Measurements from ENCODE around the gene TUBGCP2.

The TUBGCP2 gene

DNA sequence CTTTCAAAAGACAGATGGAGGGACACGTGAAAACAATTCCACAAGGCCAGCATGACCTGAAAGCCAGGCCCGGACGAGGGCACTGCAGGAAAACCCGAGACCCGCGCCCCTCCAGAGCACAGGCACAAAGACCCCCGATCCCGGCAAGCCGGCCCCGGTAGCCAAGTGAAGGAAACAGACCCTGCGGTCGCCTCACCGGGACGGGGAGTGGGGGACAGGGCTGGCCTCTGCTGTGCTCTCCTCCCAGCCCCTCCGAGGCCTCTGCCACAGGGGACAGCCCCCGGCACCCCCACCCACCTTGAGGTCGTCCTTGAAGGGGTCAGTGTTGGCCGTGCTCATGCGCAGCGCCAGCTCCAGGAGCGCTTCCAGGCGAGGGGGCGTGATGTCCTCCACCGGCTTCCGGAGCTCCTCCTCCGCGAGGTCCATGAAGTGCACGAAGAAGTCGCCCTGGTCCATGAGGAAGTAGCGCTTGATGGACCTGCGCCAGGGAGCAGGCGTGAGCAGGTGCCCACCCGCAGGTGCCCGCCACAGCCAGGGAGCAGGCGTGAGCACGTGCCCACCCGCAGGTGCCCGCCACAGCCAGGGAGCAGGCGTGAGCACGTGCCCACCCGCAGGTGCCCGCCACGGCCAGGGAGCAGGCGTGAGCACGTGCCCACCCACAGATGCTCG is 20.7 kb downstream of the TUBGCP2 start:
- TF ChIP-seq FOXP2 (optimal IDR thresholded peaks at IDR 0.05; ENCODE audit: borderline replicate concordance, extremely low read depth, extremely low read length, insufficient read depth) (no peak), TAF1 (IDR thresholded peaks at IDR 0.05; ENCODE audit: borderline replicate concordance, insufficient read depth, low read length) (no peak), SIN3A (IDR thresholded peaks at IDR 0.05; ENCODE audit: borderline replicate concordance, insufficient read depth, low read length) (no peak), POLR2AphosphoS5 (IDR thresholded peaks at IDR 0.05; ENCODE audit: low read depth, low read length) (no peak)
- TF ChIP-seq, protein P1, sequence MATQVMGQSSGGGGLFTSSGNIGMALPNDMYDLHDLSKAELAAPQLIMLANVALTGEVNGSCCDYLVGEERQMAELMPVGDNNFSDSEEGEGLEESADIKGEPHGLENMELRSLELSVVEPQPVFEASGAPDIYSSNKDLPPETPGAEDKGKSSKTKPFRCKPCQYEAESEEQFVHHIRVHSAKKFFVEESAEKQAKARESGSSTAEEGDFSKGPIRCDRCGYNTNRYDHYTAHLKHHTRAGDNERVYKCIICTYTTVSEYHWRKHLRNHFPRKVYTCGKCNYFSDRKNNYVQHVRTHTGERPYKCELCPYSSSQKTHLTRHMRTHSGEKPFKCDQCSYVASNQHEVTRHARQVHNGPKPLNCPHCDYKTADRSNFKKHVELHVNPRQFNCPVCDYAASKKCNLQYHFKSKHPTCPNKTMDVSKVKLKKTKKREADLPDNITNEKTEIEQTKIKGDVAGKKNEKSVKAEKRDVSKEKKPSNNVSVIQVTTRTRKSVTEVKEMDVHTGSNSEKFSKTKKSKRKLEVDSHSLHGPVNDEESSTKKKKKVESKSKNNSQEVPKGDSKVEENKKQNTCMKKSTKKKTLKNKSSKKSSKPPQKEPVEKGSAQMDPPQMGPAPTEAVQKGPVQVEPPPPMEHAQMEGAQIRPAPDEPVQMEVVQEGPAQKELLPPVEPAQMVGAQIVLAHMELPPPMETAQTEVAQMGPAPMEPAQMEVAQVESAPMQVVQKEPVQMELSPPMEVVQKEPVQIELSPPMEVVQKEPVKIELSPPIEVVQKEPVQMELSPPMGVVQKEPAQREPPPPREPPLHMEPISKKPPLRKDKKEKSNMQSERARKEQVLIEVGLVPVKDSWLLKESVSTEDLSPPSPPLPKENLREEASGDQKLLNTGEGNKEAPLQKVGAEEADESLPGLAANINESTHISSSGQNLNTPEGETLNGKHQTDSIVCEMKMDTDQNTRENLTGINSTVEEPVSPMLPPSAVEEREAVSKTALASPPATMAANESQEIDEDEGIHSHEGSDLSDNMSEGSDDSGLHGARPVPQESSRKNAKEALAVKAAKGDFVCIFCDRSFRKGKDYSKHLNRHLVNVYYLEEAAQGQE (IDR thresholded peaks at IDR 0.05; ENCODE audit: insufficient read depth in 1 of 2, low read depth in 2 of 2, low read length in 2 of 2): no peak

DNA sequence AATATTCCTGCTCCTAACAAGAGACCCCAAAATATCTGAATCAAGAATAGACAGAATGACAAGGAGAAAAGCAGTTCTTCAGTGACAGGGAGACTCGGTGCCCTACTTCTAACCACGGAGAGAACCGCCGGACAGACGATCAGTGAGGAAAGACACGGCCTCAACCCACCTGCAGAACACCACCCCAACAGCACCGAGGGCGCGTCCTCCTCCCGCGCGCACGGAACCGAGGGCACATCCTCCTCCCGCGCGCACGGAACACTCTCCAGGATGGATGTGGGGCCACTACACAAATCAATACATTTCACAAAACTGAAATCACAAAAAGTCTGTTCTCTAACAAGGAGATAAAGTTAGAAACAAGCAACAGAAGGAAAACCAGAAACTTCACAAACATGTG is 22.3 kb downstream of the TUBGCP2 start:
- TF ChIP-seq SIN3A (IDR thresholded peaks at IDR 0.05; ENCODE audit: borderline replicate concordance, insufficient read depth, low read length): no peak
- TF ChIP-seq, protein P1 (IDR thresholded peaks at IDR 0.05; ENCODE audit: insufficient read depth in 1 of 2, low read depth in 2 of 2, low read length in 2 of 2): no peak
- no peak for TF ChIP-seq POLR2AphosphoS5 (IDR thresholded peaks at IDR 0.05; ENCODE audit: low read depth, low read length)
- TF ChIP-seq TAF1 (IDR thresholded peaks at IDR 0.05; ENCODE audit: borderline replicate concordance, insufficient read depth, low read length): no peak
- TF ChIP-seq FOXP2 (optimal IDR thresholded peaks at IDR 0.05; ENCODE audit: borderline replicate concordance, extremely low read depth, extremely low read length, insufficient read depth): no peak

DNA sequence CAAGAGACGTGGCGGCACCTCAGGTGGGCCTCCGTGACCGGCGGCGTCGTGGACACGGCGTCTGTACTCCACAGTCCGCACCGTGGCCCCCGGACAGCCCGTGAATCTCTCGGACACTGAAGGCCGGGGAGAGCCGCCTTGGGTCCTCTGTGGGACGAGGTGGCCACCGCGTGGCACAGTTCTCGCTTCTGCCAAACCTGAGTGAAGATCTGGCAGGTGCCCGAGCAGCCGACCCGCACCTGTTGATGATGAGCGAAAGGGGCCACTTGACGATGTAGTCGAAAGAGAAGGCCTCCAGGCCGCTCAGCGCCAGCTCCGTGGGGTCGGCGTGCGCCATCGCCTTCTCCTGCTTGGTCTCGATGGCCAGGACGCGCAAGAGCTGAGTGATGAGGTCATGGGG is 23.5 kb downstream of the TUBGCP2 start:
- TF ChIP-seq SIN3A (IDR thresholded peaks at IDR 0.05; ENCODE audit: borderline replicate concordance, insufficient read depth, low read length): no peak
- no peak for TF ChIP-seq POLR2AphosphoS5 (IDR thresholded peaks at IDR 0.05; ENCODE audit: low read depth, low read length)
- TF ChIP-seq FOXP2 (optimal IDR thresholded peaks at IDR 0.05; ENCODE audit: borderline replicate concordance, extremely low read depth, extremely low read length, insufficient read depth): no peak
- TF ChIP-seq, protein P1 (IDR thresholded peaks at IDR 0.05; ENCODE audit: insufficient read depth in 1 of 2, low read depth in 2 of 2, low read length in 2 of 2): no peak
- TF ChIP-seq TAF1 (IDR thresholded peaks at IDR 0.05; ENCODE audit: borderline replicate concordance, insufficient read depth, low read length): no peak

DNA sequence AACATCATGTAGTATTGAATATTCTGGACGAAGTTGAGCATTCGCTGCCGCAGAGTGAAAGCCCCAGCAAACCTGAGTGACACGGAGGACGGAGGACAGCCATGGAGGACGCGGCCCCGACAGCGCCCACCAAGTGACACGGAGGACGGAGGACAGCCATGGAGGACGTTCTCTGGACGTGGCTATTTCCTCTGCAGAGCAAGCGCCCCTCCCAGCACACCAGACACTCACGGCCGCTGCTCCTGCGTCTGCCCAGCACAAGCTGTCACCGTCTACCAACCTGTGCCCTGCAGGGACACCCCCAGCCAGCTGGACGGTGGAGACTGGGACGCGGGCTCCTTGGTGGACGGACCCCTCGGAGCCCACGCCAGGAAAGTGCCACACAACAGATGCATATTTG is 24.7 kb downstream of the TUBGCP2 start:
- TF ChIP-seq POLR2AphosphoS5 (IDR thresholded peaks at IDR 0.05; ENCODE audit: low read depth, low read length) (no peak), FOXP2 (optimal IDR thresholded peaks at IDR 0.05; ENCODE audit: borderline replicate concordance, extremely low read depth, extremely low read length, insufficient read depth) (no peak), SIN3A (IDR thresholded peaks at IDR 0.05; ENCODE audit: borderline replicate concordance, insufficient read depth, low read length) (no peak), TAF1 (IDR thresholded peaks at IDR 0.05; ENCODE audit: borderline replicate concordance, insufficient read depth, low read length) (no peak)
- TF ChIP-seq, protein P1 (IDR thresholded peaks at IDR 0.05; ENCODE audit: insufficient read depth in 1 of 2, low read depth in 2 of 2, low read length in 2 of 2): no peak
